Jurkat, Clone E6-1 (cell line): ENCODE measurements around the gene NAGK. TPM values are rescaled to one million over a fixed set of nuclear protein-coding genes. Genes with fewer than 3 reads are reported as not detected.
"Not testable (repeated sequence)": the region's sequence is repeated elsewhere in the genome, so short reads cannot be mapped to it uniquely, and the experiment has no call there.

Experiments
- DNase-seq: peaks from one replicate; pipeline ENCODE4 v3.0.0-alpha.2; 2011; ENCODE audit warnings: low read depth, low spot score
- H3K4me3 ChIP-seq: 2 replicates; pipeline ENCODE4 v1.5.1; 2011; ENCODE audit warnings: mild to moderate bottlenecking, low read length, control low read depth, moderate library complexity
- polyA plus RNA-seq: library from polyadenylated mRNA; unstranded; fragments of >200 nt; gene quantifications from one replicate; pipeline ENCODE4 v1.2.1, GENCODE V29; 2012; ENCODE audit warnings: missing spikeins; ENCODE audit not compliant: insufficient read length, insufficient read depth

NAGK gene
- polyA plus RNA-seq = 100 TPM

- peak within 1 kb of the TSS; percentile 82 for H3K4me3 ChIP-seq
- peak; percentile 92 for DNase-seq
Measured at GRCh38 chr2:71068218-71069035, at the start of gene NAGK. Gene NAGK (plus strand): TSS chr2:71068648. CDS start chr2:71068684, 36 bp downstream.

GRCh38 chr2:71019989-71020388 lies 48.5 kb upstream of the NAGK start:
- not testable (repeated sequence) for H3K4me3 ChIP-seq, DNase-seq

DNA sequence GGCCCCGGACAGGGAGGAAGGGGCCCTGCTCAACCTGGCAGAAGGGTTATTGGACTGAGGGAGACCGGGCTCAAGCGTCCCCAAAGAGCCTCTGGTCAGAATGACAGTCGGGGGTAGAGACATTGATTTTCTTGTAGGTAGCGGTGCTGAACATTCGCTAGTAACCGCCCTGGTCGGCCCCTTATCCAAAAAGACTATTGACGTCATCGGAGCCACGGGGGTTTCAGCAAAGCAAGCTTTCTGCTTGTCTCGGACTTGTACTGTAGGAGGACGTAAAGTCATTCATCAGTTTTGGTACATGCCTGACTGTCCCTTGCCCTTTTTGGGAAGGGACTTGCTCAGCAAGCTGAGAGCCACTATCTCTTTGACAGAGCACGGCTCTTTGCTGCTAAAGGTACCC lies 47.1 kb upstream of the NAGK start:
- H3K4me3 ChIP-seq, DNase-seq: not testable (repeated sequence)

GRCh38 chr2:71023553-71024243 lies 44.8 kb upstream of the NAGK start:
- not testable (repeated sequence) for DNase-seq, H3K4me3 ChIP-seq

GRCh38 chr2:71036296-71036695 lies 32.2 kb upstream of the NAGK start:
- DNase-seq, H3K4me3 ChIP-seq: not testable (repeated sequence)

- no peak for DNase-seq
- H3K4me3 ChIP-seq = no peak overlapping the region
Measured at GRCh38 chr2:71042287-71042686, 26.2 kb upstream of the NAGK start.

GRCh38 chr2:71043531-71044407 lies 24.7 kb upstream of the NAGK start:
- H3K4me3 ChIP-seq = no peak overlapping the region
- DNase-seq = no peak

DNA sequence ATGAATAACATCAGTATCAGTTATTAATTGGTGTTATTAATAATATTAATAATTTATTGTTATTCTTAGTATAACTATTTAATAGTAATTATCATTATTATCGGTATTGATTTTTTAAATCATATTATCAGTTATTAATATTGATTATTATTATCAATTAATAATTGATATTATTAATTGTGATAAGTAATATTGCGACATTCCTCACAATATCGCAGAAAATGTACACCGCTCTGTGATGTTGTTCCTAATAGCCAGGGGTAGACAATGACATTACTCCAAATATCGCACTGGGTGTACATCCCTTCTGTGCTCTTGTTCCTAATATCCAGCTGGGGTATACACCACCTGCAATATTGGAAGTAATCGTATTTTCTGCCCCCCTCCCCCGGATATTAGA lies 23.3 kb upstream of the NAGK start:
- DNase-seq = no peak
- H3K4me3 ChIP-seq = no peak overlapping the region

GRCh38 chr2:71045865-71046548 lies 22.4 kb upstream of the NAGK start:
- DNase-seq = no peak
- no peak overlapping the region for H3K4me3 ChIP-seq

GRCh38 chr2:71048096-71048495 lies 20.4 kb upstream of the NAGK start:
- H3K4me3 ChIP-seq = no peak overlapping the region
- DNase-seq = no peak

- not testable (repeated sequence) for DNase-seq, H3K4me3 ChIP-seq
Measured at GRCh38 chr2:71049704-71050360, 18.6 kb upstream of the NAGK start.

DNA sequence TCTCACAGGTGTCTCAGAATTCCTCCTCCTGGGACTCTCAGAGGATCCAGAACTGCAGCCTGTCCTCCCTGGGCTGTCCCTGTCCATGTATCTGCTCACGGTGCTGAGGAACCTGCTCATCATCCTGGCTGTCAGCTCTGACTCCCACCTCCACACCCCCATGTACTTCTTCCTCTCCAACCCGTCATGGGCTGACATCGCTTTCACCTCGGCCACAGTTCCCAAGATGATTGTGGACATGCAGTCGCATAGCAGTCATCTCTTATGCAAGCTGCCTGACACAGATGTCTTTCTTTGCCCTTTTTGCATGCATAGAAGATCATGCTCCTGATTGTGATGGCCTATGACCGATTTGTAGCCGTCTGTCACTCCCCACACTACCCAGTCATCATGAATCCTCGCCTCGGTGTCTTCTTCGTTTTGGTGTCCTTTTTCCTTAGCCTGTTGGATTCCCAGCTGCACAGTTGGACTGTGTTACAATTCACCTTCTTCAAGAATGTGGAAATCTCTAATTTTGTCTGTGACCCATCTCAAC lies 13.2 kb upstream of the NAGK start:
- not testable (repeated sequence) for H3K4me3 ChIP-seq, DNase-seq

GRCh38 chr2:71060211-71060610 lies 8.2 kb upstream of the NAGK start:
- no peak for DNase-seq
- H3K4me3 ChIP-seq = no peak overlapping the region

- DNase-seq = no peak
- H3K4me3 ChIP-seq = no peak overlapping the region
Measured at GRCh38 chr2:71060871-71061270, 7.6 kb upstream of the NAGK start.

DNA sequence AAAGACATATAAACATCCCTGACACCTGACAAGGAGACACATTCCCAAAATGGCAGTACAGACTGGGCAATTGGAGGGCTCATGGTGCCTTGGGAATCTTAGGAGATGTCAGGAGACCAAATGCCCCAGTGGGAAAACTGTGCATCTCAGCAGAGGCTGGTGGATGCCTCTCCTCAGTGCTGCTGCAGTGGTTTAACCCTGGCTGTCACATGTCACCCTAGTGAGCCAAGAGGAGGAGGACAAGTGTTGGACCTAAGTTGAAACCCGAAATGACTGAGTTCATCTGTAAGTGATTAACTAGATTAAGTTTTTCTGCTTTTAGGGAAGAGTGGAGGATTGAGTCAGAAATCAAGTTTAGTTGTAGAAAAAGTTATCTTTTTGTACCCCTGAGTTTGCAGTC lies 5.2 kb upstream of the NAGK start:
- H3K4me3 ChIP-seq = no peak overlapping the region
- no peak for DNase-seq

DNA sequence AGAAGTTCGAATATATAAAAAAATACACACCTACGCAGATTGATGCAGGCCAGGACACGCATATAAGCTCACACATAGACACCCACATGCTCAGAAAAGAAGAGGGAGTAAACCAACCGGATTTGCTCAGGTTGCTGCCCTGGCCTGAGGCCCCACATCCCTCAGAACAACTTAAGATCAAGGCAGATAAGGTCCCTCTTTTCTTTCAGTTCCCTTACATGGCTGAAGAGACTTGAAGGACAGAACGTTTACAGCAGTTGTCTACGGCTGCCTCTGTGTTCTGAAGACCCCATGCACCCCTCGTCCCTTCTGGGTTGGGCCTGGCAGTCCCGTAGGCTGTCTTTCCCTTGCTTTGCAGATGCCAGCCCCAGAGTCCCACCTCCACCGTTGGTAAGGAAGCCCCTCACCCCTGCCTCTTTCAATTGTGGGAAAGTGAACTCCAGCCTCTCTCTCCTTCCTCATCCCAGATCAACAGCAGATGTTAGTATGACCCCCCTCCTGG lies 4.3 kb upstream of the NAGK start:
- no peak overlapping the region for H3K4me3 ChIP-seq
- DNase-seq = no peak

- DNase-seq = no peak
- H3K4me3 ChIP-seq = no peak overlapping the region
Measured at GRCh38 chr2:71064754-71065621, 3.5 kb upstream of the NAGK start.
